ENCODE results near the gene ANKS3.

ANKS3 gene

DNA sequence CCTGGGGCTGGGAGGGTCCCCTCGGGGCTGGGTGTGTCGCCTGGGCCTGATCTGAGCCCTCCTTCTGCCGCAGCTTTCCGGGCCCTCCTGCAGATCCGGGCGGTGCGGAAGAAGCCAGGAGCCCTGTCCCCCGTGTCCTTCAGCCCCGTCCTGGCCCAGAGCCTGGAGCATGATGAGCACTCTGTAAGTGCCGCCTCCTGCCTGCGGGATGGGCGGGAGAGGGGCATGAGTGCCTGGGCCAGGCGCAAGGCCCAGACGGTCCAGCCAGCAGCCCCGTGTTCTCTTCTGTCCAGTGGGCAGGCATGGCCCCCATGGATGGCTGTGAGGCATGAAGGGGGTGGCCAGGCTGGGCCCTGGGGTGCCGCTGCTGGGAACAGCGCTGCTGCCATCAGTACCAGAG lies 56.7 kb downstream of the ANKS3 start:
- no peak for DNase-seq (ENCODE audit: insufficient read length, low spot score)
- FAIRE-seq: no peak
- no peak for TF ChIP-seq POLR2A (IDR thresholded peaks at IDR 0.05; ENCODE audit: low read depth, low read length)

DNA sequence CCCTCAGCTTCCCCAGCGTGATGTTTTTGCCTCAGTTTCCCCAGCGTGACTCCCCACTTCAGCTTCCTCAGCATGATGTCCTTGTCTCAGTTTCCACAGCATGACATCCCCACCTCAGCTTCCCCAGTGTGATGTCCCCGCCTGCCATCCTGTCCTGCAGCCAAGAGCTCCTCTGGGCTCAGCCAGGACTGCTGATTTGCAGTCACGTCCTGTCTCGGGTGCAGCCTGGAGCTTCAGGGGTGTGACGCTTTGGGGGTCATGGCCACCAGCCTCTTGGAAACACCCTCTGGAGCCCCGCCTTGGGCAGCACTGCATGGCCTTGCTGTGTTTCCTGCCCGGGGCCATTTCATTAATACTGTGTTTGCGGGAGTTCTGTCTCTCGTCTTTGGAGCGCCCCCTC lies 57.2 kb downstream of the ANKS3 start:
- DNase-seq (ENCODE audit: insufficient read length, low spot score) (no peak), FAIRE-seq (no peak)
- no peak for TF ChIP-seq POLR2A (IDR thresholded peaks at IDR 0.05; ENCODE audit: low read depth, low read length)

DNA sequence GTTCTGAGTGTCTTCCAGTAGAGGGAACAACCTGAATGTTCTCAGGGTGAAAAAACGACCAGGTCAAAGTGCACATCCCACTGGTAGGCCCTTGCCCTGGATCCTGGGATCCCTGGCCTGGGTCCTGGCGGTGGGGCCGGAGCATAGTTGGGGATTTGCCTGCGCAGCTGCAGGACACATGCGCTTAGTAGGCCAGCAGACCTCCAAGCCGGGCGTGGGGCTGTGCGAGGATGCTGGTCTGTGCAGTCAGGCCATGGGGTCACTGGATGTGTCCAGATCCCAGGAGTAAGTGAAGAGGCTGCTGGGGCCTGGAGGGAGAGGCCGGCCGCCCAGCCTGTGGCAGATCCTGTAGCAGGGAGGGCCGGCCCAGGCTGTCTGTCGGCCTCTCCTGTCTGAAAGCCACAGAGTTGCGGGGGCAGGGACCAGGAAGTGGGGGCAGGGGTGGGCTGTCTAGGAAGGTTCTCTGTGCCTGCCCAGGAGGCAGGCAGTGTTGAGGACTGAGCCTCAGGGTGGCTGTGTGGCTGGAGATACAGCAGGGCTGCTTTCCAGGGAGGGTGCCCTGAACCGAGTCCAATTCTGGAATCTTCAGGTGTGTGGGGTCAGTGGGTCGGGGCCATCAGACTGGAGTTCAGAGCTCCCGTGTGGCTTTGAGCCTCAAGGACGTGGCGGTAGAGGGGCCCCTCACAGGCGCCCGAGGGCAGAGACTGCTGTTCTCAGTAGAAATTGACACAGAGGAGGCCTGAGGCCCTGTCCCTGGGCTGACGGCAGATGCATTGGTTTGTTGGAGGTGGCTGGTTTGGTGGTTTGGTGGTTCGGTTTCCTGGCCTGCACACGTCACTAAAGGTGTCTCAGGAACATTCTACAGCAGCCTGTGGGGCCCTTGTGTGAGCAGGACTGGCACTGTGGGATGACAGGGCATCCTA lies 57.9 kb downstream of the ANKS3 start:
- DNase-seq (ENCODE audit: insufficient read length, low spot score) (no peak), FAIRE-seq (no peak)
- no peak for TF ChIP-seq POLR2A (IDR thresholded peaks at IDR 0.05; ENCODE audit: low read depth, low read length)

DNA sequence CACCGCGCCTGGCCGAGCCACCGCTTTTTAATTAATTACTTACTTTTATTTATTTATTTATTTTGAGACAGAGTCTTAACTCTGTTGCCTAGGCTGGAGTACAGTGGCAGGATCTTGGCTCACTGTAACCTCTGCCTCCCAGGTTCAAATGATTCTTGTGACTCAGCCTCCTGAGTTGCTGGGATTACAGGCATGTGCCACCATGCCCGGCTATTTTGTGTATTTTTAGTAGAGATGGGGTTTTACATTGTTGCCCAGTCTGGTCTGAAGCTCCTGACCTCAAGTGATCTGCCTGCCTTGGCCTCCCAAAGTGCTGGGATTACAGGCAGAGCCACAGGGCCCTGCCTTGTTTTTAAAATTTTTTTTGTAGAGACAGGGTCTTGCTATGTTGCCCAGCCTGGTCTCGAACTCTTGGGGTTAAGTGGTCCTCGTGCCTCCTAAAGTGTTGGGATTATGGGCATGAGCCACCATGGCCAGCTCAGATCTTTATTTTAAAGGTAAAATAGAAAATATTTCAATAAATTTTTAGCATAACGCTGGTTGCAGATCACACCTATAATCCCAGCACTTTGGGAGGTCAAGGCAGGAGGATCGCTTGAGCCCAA lies 59.0 kb downstream of the ANKS3 start:
- FAIRE-seq (no peak), DNase-seq (ENCODE audit: insufficient read length, low spot score) (no peak)
- TF ChIP-seq POLR2A (IDR thresholded peaks at IDR 0.05; ENCODE audit: low read depth, low read length): no peak

DNA sequence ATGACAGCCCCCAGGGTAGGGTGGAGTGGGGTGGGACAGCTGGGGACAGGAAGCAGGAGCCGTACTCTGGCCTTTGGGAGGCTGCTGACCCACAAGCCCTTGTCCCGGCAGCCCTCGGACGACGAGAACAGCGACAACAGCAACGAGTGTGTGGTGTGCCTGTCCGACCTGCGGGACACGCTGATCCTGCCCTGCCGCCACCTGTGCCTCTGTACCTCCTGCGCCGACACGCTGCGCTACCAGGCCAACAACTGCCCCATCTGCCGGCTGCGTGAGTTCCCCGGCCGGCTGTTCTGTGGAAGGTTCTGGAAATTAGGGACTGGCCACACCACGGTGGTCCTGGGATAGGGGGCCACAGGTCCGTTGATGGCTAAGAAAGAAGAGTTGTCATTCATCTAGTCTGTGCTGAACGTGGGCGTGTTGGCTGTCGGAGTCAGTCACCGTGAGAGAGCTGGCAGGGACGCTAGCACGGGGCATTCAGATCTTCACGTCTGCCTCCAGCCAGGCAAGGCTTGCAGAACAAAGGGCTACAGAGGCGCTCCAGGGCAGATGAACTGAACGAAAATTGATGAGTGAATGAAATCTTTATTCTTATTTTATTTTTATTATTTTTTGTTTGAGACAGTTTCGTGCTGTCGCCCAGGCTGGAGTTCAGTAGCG lies 60.6 kb downstream of the ANKS3 start:
- no peak for FAIRE-seq
- DNase-seq (ENCODE audit: insufficient read length, low spot score): no peak
- no peak for TF ChIP-seq POLR2A (IDR thresholded peaks at IDR 0.05; ENCODE audit: low read depth, low read length)

DNA sequence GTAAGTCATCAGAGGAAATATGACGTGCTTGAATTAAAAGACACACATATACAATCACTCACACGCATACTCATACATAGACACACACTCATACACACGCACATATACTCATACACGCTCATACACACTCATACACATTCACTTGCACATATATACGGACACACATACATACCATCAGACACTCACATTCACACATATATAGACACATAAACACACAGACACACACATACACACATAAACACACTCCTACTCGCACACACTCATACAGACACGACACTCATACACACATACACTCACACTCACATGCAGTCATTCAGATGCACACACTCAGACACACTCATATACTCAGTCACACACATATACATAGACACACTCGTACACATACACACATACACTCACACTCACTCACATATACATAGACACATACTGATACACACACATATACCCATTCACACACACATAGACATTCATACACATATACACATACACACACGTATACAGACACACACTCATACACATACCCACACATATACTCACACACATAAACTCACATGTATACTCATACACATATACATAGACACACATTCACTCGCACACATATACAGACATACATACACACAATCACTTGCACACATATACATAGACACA lies 65.6 kb downstream of the ANKS3 start:
- FAIRE-seq: no peak
- TF ChIP-seq POLR2A (IDR thresholded peaks at IDR 0.05; ENCODE audit: low read depth, low read length): no peak

DNA sequence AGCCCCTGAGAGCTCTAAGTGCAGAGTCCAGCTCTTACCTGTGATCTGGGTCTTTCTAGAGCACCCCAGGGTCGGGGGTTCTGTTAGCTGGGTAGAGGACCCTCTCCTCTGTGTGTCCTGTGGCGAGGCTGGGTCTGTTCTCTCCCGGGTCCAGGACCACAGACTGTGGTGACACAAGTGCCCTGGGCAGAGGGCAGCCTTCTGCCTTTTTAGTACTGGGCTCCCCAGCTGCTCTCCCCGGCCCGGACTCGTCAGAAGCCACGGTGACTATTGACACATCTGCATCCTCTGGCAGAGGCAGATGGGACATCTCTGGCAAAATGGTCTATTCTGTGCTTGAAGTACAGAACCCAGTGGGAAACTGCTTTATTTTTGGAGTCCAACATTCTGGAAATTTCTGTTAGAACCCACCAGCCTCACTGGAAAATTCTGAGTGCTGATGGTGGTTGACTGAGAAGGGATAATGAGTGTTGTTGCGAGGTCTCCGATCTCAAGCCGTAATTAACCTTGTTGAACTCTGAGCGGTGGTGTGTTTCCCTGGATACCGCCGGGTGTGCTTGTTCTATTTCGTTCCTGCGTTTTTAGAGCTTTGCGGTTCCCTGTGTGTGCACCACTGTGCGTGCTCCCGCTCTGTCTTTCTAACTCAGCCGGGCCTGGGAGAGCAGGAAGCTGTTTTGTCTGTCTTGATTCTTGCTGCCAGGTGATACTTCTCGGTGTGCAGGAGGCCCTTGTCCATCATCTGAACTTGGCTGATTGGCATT lies 66.7 kb downstream of the ANKS3 start:
- DNase-seq (ENCODE audit: insufficient read length, low spot score) (no peak), FAIRE-seq (no peak)
- TF ChIP-seq POLR2A (IDR thresholded peaks at IDR 0.05; ENCODE audit: low read depth, low read length): no peak

More for the DNA sequence above, 65.6 kb downstream of the ANKS3 start:
- DNase-seq (ENCODE audit: insufficient read length, low spot score): no peak

DNA sequence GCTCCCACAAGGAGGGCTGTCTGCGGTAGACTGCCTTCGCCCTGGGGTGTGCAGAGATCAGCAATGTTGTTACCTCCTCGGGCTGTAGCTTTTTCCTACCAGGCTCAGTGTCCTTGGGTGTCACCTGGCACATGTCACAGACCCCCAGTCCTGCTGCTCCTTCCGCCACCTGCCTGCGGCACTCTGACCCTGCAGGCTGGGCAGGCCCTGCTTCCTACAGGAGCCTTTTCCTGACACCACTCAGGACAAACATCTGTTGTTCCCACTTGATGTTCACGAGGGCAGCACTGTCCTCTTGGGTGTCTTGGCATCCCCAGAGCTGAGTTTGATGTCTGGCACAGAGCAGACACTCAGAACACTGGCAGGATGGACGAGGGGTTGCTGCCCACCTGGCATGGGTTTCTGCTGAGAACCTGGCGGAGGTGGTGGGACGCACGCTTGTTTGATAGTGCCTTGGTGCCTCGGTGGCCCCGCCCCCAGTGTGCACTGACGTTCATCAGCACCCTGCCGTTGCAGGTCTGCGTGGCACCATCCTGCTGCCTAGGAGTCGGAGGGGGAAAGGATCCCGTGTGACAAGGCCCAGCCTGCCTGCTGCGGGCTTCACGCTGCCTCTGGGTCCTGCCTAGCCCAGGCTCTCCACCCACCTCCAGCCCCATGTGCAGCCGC lies 67.4 kb downstream of the ANKS3 start:
- DNase-seq (ENCODE audit: insufficient read length, low spot score) (no peak), FAIRE-seq (no peak)
- TF ChIP-seq POLR2A (IDR thresholded peaks at IDR 0.05; ENCODE audit: low read depth, low read length): no peak

DNA sequence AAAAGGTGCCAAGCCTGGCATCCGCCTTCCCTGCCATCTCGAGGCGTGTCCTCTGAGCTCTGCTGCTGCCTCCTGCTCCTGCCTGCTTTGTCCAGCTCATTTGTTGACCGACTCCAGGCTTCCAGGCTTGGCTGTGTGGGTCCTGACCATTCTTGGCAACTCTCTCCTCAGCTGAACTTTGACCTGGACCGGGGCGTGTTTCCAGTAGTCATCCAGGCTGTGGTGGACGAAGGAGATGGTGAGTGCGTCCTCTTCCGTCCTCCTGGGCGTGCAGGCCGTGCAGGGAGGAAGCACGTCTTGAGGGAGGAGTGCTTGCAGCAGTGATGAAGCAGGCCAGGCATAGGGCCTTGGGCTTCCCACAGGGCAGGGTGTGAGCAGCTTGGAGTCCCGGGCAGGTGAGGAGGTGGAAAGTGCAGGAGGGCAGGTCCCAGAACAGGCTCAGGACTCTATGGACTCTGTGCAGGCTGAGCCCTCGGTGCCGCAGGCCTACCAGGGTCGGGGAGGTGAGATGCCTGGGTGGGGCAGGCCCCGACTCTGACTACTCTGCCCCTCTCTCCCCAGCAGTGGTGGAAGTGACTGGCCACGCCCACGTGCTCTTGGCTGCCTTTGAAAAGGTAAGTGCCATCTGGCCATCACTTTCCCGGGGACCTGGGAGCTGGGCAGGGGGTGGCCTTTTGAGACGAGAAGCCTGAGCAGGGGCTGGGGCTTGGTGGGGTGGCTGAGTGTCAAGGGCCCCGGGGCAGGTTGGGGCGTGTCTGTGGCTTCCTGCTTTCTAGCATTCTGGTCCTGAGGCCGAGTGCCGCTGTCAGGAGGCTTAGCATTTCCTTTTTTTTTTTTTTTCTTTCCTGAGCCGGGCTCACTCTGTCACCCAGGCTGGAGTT lies 69.3 kb downstream of the ANKS3 start:
- TF ChIP-seq POLR2A (IDR thresholded peaks at IDR 0.05; ENCODE audit: low read depth, low read length): no peak
- FAIRE-seq (no peak), DNase-seq (ENCODE audit: insufficient read length, low spot score) (no peak)

DNA sequence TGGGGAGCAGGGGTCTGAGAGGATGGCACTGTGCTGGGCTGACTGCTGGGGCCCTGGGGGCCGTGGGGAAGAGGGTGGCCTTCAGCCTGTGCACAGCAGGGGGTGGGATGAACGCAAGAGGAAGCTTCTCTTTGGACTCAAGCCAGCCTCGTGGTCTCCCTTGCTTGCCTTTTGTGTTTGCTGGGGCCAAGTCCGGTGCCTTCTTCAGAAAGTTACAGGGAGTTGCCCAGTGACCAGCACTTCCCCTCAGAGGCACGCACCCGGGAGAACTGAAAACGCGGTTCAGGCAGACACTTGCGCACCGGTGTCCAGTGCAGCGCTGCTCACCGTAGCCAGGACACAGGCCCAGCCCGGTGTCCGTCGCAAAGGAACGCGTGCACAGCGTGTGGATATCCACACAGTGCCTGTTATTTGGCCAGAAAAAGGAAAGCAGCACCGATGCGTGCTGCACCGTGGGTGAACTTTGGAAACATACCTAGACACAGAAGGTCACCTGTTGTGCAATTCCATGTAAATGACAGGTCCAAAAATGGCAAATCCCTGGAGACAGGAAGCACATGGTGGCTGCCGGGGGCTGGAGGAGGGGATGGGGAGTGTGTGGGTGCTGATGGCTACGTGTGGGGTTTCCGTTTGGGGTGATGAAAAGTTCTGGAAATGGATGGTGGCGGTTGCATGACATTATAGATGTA lies 70.2 kb downstream of the ANKS3 start:
- no peak for FAIRE-seq

DNA sequence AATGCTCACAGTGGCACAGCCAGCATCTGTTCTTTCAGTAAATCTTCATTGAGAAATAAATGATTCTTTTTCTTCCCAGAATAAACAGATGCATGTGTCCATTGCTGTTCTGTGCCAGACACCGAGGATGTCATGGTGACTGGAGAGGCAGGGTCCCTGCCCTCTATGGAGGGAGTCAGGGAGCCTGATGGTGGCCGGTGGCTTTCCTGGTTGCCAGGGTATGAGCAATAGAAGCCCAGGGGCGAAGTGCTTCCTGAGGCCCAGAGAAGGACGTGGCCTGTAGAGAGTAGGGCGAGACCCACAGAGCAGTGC lies 70.7 kb downstream of the ANKS3 start:
- TF ChIP-seq POLR2A (IDR thresholded peaks at IDR 0.05; ENCODE audit: low read depth, low read length): no peak
- FAIRE-seq (no peak), DNase-seq (ENCODE audit: insufficient read length, low spot score) (no peak)

More for the DNA sequence above, 70.2 kb downstream of the ANKS3 start:
- no peak for DNase-seq (ENCODE audit: insufficient read length, low spot score)
- no peak for TF ChIP-seq POLR2A (IDR thresholded peaks at IDR 0.05; ENCODE audit: low read depth, low read length)

DNA sequence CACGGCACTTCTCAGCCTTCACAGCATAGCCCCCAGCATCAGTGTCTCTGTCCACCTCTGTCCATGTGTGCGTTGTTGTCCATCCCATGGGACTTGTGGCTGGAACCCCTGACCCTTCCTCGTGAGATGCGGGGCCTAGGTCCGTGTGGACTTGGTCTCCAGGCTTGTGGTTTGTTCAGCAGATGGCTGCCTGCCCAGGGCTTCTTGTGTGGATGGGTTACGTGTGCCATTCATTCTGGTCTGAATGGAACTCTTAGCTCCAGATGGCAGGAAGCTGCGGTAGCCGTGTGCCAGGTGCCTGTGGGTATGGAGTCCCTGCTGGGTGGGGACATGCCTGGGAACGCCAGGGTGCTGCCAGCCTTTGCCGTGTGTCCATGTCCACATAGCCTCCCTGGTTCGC lies 72.4 kb downstream of the ANKS3 start:
- TF ChIP-seq POLR2A (IDR thresholded peaks at IDR 0.05; ENCODE audit: low read depth, low read length): no peak
- FAIRE-seq: no peak

More for the DNA sequence above, 72.4 kb downstream of the ANKS3 start:
- DNase-seq (ENCODE audit: insufficient read length, low spot score): no peak

Data from H54 (cell line).